SH-SY5Y (cell line): Measurements from ENCODE around the gene ARHGEF1.

Experiments
- GATA2 ChIP-seq: IDR thresholded peaks from 2 replicates; pipeline ENCODE4 v1.6.1; 2011; ENCODE audit warnings: mild to moderate bottlenecking, low read depth, low read length
- GATA3 ChIP-seq: IDR thresholded peaks from 2 replicates; pipeline ENCODE4 v1.6.1; 2011; ENCODE audit warnings: low read depth, mild to moderate bottlenecking, low read length, moderate library complexity

DNA sequence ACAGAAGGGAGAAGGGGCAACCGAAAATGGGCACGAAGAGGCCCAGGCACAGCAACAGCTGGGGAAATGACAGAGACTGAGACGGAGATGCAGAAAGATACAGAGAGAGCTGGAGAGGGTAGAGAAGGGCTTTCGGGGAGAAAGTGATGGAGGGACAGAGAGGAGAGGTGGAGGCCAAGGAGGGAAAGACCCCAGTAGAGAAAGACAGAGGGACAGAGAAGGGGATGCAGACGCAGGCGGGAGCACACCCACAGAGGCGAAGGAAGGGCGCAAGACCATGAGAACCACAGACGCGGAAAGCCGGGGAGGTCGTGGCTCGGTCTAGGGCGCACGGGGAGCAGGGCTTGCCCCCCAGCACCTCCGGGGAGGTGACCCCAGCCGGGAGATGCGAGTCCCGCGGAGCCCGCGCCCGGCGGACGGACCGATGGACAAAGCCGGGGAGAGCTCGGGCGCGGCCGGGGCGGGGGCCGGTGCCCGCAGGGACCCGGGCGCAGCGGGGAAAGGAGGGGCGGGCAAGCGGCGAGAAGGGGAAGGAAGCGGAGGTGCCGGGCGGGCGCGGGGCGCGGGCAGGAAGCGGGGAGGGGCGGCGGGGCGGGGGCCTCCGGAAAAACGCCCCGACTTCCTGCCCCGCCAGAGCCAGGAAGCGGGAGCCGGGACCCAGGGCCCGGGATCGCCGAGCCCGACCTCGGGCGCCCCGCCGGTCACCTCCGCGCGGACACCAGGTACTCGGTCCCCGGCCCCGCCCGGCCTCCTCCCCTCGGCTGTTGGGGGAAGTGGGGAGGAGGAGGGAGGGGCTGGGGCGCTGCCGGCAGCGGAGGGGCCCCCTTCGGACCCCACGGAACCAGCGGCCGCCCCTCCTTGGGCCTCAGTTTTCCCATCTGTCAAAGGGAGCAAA is at the start of gene ARHGEF1:
- TF ChIP-seq GATA2 (no peak), GATA3 (no peak)
